HuH-7 (cell line): ENCODE measurements around the gene TESPA1.
A peak's percentile ranks its signal among the peaks of the same experiment; 100 is the strongest.

ENCODE experiments used
- DNase-seq: peaks from one replicate; pipeline ENCODE4 v3.0.0; 2011; ENCODE audit warnings: low spot score

TESPA1 gene

DNA sequence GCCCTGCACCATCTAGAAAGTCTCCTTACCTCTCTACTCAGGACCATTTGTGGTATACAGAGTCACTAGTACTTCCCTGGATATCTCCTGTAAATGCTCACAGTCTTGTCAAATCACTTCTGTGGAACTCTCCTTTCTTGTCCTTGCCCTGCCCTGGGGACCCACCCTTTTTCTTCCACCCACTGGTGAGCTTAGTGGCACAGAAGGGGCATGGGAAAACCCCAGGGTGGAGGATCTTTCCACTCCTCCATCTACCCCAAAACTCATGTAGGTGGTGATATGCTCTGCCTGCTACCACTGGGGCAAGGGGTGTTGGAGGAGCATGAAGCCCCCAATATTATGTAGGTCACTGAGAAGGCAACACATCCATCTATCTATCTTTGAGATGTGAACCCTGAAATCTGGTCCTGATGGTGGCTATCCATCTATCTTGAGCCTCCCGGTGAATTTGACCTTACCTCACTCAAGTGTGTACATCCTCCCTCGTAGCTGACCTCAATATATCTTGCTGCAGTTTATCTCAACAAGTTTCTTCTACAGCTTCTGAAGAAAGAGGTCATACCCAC, 943 bp downstream of the TESPA1 start:
- no peak for DNase-seq

DNA sequence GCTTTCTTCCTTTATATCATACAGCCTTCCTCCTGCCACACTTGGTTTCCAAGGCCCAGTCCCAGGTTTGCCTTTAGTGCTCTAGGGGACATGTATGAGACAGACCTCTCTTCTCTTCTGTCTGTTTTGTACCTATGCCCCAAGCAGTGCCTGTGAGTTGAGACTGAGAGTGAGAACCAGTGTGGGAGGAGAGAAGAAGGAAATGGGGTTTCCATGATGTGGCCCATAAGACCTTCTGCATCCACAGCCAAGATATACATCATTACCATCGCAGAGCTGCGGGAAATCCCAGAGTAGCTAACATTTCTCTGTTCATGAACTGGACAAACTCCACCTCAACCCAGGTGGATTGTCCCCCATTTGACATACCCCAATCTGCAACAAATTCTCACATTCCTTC, 2.8 kb downstream of the TESPA1 start:
- no peak for DNase-seq

DNA sequence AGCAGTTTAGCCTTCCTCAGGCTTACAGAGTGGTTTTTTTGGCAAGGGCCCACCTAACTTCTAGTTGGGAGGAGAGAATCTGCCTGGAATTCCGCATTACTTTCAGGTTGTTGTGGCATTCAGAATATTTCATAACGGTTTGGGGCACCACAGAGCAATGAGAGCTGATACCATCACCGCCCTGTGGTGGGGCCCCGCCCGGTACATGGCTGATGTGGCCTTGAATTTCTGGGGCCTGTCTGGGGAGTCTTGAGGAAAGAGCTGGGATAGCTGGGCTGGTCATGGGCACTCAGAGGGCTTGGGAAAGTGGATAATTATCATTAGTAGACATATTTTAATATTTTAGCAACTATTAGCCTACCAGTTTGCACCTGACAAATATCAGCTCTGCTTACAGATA, 4.2 kb downstream of the TESPA1 start:
- DNase-seq, result no peak

DNA sequence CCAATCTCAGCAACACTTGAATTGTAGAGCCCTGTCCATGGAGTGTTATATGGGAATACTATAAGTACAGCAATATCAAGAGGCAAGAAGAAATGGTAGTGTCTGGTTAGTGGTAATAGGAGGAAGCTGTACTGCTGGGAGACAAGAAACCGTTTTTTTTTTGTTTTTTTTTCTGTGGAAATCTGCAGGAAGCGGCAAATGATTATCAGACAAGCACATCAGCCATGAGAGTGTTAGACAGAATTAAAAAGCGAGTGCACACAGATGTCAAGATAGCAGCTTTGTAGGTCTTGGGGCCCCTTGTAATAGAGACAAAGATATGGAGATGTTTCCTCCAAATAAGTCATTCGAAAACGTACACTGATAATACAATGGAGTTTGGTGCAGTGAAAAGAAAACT, 6.7 kb downstream of the TESPA1 start:
- DNase-seq, result no peak

DNA sequence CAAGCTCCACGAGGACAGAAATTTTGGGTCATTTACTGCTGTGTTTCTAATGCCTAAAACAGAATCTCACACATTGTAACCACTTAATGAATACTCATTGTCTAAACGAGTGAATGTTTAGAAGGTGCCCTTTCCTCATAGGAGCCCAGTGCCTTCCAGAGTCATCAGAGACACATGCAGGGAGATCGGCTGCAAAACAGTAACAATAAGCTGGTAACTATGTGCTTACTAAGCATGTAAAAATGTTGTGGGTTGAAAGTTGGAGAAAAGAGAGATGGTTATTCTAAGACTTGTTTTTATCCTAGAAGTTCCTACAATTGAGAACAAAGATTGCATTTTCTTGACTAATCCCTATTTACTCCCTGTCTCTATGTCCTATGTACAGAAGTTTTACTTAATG, 7.4 kb downstream of the TESPA1 start:
- DNase-seq, result no peak

DNA sequence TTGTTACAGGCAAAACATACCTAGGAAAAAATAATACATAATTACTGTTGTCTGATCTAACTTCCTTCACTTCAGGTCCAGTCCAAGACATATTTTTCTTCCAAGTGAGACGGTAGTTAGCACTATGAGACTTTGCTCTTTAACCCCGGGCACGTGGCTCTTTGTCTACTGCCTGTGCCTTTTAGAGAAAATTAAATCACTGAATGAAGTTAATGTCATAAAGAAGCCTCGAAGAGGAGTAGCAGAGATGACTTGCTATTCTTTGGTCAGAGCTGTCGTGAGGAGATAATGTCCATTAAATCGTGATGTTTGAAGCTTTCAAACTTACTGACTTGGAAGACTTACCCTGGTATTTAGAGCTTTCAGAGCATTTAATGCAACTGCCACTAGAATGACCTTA, 8.7 kb downstream of the TESPA1 start:
- DNase-seq, result no peak

DNA sequence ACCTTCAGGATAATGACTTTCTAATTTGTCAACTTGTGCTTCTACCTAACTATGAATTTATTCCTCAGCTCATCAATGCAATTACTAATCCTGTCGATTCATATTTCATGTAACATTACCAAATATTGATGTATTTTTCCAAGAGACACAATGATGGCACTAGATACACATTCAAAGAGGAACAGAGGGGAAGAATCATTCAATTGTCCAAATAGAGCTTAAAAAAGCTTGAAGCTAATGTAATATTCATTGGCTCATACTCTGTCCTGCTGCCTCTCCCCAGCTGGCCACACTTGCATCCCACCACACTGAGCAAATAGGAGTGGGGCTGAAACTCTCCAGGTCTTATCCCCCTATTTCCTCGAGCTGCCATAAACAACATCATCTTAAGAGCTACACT, 9.3 kb downstream of the TESPA1 start:
- no peak for DNase-seq

DNA sequence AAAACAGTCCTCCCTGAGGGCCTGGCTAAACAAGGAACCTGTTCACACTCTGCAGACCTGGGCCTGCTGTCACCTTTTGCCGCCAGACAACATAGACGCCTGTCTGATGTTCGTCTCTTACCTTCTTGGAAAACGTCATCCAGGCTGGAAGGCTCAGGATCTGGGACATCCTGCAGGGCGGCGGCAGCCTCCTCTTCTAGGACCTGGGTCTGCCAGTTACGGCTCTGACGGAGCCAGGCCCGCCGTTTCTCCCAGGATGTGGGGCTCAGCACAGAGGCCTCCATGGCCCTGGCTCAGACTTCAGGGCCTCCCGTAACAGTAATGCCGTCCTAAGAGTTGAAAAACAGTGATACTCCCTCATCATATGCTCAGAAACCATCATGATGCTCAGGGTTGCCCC, 10.3 kb downstream of the TESPA1 start:
- DNase-seq, result no peak

DNA sequence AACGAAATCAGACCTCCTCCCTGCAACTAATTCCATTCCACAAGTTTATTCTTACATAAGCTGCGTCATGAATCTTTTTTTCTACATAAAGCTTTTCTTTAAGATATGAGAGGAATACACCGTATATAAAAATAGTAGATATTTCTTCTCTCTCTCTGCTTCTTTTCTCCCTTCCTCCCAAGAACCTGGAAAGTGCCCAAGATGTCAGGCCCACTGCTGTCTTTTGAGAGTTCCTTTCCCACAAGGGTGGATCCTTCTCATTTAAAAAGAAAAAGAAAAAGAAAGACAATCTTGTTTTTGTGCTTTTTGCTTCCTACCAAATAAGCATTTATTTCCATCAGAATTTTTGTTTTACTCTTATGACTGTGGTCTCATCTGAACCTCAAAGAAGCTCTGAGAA, 11.0 kb downstream of the TESPA1 start:
- no peak for DNase-seq

DNA sequence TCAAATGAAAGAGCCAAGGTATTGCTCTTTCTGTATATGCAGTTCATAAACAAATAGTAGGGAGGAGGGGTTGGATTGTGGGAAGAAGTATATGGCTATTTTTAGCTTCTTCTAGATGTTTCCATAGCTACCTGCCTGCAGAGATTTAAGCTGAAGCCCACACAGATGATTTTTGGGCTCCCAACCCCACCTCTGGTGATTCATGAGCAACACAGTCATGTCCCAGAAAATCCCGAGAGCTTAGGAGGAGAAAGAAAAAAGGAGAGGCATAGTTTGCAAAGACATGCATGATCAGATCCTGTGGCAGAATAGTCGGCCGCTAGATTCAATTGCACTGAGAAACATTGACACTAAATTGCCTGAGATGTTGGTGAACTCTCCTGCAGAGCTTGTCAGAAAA, 13.8 kb downstream of the TESPA1 start:
- DNase-seq, result no peak

DNA sequence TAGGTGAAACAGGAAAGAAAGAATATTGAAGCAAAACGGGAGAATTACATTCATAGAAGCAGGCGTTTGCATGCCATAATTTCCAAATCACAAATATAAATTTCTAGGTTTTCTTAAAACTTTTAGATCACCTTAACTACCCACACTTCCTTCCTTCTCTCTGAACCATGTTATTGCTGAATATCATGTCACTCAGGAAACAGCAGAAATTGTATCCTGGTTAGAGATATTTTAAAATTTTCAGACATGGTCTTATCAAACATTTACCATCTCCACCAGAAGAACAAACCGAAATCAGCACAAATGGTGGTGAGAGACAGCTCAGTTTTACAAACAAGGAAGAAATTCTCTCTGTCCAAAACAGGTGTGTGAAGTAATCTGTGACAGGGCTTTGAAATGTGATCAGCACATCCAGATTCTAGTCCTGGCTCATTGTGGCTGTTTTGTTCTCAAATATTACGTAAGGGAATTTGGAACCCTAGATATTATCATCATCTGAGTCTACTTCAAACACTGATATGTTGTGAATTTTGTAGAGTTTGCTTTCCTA, 16.3 kb downstream of the TESPA1 start:
- no peak for DNase-seq

DNA sequence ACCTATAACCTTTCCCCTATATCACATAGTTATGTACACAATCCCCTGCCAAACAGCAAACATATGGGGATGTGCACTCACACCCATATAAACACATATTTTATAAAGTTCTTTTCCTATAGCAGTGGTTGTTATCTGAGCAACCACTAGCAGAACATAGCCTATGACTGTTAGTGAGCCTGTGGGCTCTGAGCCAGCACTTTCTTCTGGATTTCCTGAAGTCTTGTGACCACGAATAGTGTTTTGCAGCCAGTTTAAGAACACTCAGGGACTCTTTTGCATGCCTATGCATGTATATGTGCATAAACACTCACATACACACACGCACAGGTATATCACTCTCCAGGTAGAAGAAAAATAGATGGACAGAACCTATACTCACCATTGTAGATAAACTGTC, 17.1 kb downstream of the TESPA1 start:
- DNase-seq, result no peak

DNA sequence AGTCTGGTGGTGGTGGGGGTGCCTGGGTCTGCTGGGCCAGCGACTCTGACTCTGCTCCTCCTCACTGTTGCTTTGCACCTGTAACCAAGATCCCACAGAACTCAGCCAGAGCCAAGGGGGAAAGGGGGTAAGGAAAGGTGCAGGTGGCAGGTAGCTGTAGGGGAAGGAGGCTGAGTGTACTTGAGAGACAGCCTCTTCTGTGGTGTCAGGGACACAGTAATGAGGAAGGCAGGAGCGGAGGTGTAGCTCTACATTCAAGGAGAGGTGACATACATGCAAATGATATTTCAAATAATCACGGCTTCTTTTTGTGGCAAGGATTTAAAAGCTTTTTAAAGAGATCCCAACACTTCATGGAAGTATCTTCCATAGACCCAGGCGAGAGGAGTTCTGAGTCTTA, 23.4 kb downstream of the TESPA1 start:
- DNase-seq, result no peak

DNA sequence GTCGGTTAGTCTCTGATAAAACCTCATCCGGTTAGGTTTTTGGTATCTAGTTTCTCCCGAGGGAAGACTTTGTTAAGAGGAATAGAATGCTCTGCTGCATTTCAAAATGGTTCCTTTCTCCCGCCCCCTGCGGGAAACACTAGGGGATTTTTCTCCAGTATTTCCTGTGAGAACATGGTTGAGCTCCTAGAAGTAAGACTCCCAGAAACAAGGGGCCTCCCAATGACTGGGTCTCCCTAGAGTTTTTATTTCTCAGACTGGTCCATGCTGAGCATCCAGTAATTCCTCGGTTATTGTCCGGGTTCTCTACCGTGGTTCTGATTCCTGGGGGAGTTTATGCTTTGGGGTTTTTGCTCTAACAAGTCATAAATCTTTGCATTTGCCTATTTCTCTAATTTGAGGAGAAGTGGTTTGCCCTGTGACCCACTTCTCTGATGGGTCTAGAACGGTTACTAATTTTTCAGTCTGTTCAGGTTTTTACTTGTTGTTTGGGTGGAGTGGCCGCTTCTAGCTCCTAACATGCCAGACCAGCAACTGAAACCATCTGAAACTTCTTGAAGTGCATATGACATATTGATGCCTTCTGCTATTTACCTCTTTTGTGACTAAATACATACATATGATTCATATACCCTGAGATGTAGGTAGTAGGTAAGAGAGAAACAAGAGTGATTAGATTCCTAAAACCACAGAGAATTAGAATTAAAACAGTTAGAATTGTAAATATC, 25.1 kb downstream of the TESPA1 start:
- DNase-seq, result no peak

DNA sequence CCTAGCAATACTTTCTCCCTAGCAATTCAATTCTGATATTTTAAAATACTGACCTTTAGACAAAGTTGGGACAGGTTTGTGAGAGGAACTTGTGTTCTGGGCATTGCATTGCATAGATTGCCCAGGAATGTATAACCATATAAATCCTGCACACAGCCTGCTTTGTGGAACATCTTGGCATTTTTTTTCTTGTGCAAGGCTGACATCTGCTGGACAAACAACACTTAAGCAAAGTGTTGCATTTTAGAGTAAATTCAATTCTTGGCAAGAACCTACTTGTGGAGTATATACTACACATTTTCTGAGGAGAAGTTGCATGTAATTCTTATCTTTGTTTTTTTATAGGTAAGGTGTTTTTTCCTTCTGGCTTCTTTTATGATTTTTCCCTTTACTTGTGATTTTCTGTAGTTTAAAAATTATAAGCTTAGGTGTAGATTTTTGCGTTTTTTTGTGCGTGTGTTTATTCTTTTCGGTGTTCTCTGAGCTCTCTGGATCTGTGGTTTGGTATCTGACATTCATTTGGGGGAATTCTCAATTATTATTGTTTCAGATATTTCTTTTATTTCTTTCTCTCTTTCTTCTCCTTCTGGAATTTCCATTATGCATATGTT, 26.4 kb downstream of the TESPA1 start:
- DNase-seq, result peak; percentile 30

DNA sequence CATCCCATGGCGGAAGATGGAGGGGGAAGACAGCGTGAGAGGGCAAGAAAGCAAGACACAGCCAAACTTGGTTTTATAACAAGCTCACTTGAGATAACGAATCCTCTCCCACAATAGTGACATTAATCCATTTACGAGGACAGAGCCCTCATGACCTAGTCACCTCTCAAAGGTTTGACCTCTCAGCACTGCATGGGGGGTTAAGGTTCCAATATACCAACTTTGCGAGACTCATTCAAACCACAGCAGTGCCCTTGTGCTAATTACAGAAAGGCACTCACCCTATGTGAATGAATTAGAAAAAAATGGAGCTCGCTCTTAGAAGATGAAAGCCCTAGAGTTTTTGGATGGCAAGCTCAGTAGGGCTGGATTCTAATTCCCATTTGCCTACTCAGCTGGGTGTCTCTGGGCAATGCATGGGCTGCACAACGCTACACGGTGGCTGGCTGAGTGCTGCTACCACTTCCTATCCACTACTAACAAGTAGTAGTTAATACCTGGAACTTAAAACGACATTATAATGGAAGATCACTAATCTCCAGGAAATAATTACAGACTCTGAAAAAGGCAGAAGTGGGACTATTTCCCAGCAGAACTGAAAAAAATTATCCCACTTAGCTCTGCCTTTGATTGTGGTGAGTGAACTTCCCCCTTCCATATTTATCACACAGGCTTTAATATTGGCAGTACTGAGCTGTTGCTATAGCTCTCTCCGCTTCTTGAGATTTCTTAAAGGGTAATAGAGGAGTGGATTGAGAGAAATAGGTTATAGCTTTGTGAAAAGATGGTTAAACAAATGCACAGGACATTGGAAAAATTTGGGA, 27.5 kb downstream of the TESPA1 start:
- DNase-seq, result no peak

DNA sequence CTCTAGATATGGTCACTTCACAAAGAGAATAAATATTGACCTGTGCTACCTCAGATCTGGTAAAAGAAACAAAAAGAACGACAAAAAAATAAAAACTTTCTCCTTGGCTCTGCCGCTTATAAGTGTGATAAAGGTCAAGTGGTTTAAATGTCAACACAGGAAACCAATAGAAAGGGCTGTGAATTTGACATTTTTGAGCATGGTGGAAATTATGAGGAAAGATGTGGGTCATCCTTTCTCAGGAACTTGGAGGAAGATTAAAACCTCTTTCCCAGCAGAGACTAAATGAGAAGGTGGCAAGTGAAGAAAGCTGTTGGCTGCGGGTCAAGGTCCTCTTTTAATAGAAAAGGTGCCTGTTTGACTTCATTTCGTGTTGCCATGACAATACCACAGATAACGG, 28.2 kb downstream of the TESPA1 start:
- DNase-seq, result no peak

DNA sequence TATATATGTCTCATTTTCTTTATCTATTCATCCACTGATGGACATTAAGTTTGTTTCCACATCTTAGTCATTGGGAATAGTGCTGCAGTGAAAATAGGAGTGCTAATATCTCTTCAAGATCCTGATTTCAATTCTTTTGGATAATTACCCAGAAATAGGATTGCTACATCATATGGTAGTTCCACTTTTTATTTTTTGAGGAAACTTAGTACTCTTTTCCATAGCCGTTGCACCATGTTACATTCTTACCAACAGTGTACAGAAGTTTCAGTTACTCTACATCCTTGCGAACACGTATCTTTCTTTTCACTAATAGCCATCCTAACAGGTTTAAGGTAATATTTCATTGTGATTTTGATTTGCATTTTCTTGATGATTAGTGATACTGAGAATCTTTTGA, 29.8 kb downstream of the TESPA1 start:
- DNase-seq, result no peak

DNA sequence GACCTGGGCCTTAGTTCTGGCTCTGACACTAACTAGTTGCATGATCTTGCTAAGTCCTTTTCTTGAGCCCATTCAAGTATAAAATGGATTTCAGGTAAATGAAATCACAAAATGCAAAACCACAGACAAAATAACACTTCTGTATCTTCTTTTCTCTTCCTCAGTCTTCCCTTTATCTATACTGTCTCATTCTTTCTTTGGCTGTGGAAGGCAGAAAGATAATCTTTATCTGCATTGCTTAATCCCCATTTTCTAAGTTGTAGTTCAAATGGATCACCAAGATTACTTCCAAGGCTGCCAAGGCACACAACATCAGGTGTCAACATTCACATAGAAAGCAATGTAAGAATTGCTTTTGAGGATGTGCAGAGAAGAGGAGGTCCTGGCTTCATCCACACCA, 30.3 kb downstream of the TESPA1 start:
- DNase-seq, result no peak

DNA sequence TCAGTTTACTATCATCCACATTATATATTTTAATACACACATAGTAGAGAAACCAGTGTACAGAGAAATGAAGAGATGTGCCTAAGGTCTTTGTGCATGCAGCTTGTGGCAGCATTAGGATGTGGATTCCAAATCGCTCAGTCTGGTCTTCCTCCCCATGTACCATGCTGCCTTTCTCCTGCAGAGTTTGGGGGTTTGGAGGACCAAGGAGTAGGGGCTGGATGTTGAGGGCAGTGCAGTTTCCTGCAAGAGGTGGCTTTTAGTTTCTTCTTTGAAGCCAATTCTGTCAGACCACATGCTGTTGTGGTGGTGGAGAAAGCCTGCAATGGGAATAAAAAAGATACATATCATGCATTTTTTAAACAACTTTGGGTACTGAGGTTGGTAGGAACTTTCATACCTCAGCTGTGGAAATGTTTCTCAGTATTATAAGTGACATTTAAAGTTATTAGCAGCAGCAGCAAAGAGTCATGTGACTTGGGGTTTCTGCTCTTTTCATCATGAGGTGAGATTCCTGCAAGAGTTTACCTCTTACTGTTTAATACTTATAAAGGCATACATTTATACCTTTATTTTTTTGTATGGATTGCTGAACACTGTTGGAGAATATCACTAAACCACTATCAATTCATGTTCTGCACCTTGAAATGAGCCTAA, 34.4 kb downstream of the TESPA1 start:
- DNase-seq, result no peak

DNA sequence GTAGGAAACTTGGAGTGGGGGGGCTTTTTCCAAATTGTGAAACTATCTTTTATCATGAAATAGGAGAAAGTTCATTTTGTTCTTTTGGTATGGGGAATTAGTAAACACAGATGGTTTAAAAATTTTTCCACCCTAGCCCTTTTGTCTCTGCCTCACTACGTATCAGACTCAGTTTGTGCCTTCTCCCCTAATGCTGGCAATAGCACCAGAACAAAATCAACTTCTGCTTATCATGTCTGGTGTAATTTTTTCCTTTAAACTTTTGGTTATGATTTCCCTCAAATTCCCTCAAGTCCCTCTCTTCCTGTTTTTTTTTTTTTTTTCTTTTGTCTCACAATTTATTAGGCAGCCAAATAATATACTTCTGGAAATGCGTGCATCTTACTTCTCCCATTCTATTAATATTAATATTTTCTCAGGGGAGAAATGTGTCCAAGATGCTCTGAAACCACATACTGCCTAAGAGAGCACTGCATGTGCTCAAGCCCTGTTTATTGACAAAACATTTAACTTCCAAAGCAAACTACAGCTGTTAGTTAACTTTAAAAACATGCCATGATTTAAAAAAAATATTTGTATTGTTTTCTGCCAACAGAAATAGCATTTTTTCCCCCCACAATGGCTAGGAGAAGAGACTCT, 35.4 kb downstream of the TESPA1 start:
- DNase-seq, result no peak

DNA sequence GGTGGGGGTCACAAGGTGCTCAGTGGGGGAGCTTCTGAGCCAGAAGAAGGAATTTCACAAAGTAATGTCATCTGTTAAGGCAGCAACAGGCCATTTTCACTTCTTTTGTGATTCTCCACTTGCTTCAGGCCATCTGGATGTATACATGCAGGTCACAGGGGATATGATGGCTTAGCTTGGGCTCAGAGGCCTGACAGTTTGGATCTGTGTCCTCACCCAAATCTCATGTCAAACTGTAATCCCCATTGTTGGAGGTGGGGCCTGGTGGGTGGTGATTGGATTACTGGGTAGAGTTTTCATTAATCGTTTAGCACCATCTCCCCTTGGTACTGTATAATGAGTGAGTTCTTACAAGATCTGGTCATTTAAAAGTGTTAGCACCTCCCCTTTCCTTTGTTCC, 36.4 kb downstream of the TESPA1 start:
- DNase-seq, result no peak
